K562 (cell line): ENCODE results near the gene APOLD1. TPM values are rescaled to one million over a fixed set of nuclear protein-coding genes. Genes with fewer than 3 reads are reported as not detected.

Source experiments
- ATAC-seq: fragments of 200-7000 bp; cut with Tn5 transposase; 3 replicates; pipeline ENCODE4 v1.9.1; 2020; ENCODE audit warnings: moderate library complexity
- BruUV-seq: library from RNA; stranded (reverse); fragments of 400-500 nt; replicated peaks from 2 replicates; lab custom pipeline; 2021; lab: Mats Ljungman, UMichigan
- CTCF ChIA-PET: fragments of 300-600 bp; formaldehyde crosslinking; extraction: SDS; loops from one replicate; lab custom pipeline; 2021; ENCODE audit warnings: low intra/inter-chr PET ratio; lab: Yijun Ruan, JAX
- POLR2A ChIA-PET: fragments of 300-600, 350-650 bp; sonication (Branson Sonifier 250); formaldehyde crosslinking; extraction: SDS; loops from one replicate; lab custom pipeline; 2021; ENCODE audit warnings: antibody characterized with exemption, inconsistent platforms; lab: Yijun Ruan, JAX
- DNase-seq, 4 experiments: peaks; one replicate each; pipeline versions ENCODE4 v3.0.0 to v3.0.0-alpha.2; 2011 to 2018; ENCODE audit warnings: low spot score in 3 of 4, mixed read lengths in 3 of 4; ENCODE audit errors: extremely low read depth in 1 of 4
- FAIRE-seq: peaks from 2 replicates; lab custom pipeline; 2011; peaks lifted over from hg19 to GRCh38; lab: Jason Lieb, UNC
- H2AFZ ChIP-seq: 2 replicates; pipeline ENCODE4 v1.6.0; 2011; ENCODE audit warnings: low read depth, low read length, control low read depth, inconsistent platforms
- H3K27ac ChIP-seq: fragments of 200-600 bp; 3 replicates; pipeline ENCODE4 v1.8.0; 2011; ENCODE audit warnings: low read depth, mild to moderate bottlenecking, control low read depth, inconsistent platforms, low read length, moderate library complexity, mixed read lengths; ENCODE audit errors: extremely low read depth
- H3K27me3 ChIP-seq, 2 experiments: fragments of 300-600 bp in 1 of 2; 2 replicates in 1 of 2; 3 replicates in 1 of 2; pipeline versions ENCODE4 v1.6.0 to v1.8.0; 2011; ENCODE audit warnings: inconsistent platforms in 2 of 2, low read length in 2 of 2, mild to moderate bottlenecking in 1 of 2, mixed read lengths in 1 of 2, moderate library complexity in 1 of 2; ENCODE audit not compliant: control insufficient read depth in 2 of 2, insufficient read depth in 2 of 2
- H3K36me3 ChIP-seq: fragments of 300-600 bp; 3 replicates; pipeline ENCODE4 v1.8.0; 2011; ENCODE audit warnings: mild to moderate bottlenecking, low read length, inconsistent platforms; ENCODE audit not compliant: control insufficient read depth, insufficient read depth
- H3K4me1 ChIP-seq, 2 experiments: fragments of 200-600 bp in 1 of 2; replicated peaks in 1 of 2; 2 replicates in 1 of 2; 3 replicates in 1 of 2; pipeline versions ENCODE4 v1.5.1 to v1.8.0; 2011; ENCODE audit warnings: inconsistent platforms in 2 of 2, low read length in 2 of 2, mild to moderate bottlenecking in 1 of 2, mixed read lengths in 1 of 2, moderate library complexity in 1 of 2; ENCODE audit not compliant: control insufficient read depth in 2 of 2, insufficient read depth in 2 of 2
- H3K4me2 ChIP-seq: 2 replicates; pipeline ENCODE4 v1.6.1; 2011; ENCODE audit warnings: low read length, control low read depth, inconsistent platforms, mixed read lengths; ENCODE audit not compliant: insufficient read depth
- H3K4me3 ChIP-seq: fragments of 200-600 bp; sonication (generic), shearing (Covaris generic); 2 replicates; pipeline ENCODE4 v1.5.1; 2016; ENCODE audit warnings: control low read depth, inconsistent platforms
- H3K79me2 ChIP-seq: fragments of 200-600 bp; 3 replicates; pipeline ENCODE4 v1.8.0; 2011; ENCODE audit warnings: low read length, inconsistent platforms; ENCODE audit not compliant: control insufficient read depth, insufficient read depth
- H3K9ac ChIP-seq, 2 experiments: 2 replicates each; pipeline versions ENCODE4 v1.6.0 to v1.6.1; 2011; ENCODE audit warnings: low read depth in 2 of 2, low read length in 2 of 2, control low read depth in 1 of 2, inconsistent platforms in 1 of 2, mild to moderate bottlenecking in 1 of 2, mixed read lengths in 1 of 2; ENCODE audit not compliant: insufficient read depth in 1 of 2
- H3K9me1 ChIP-seq: one replicate; pipeline ENCODE4 v1.6.0; 2011; ENCODE audit warnings: inconsistent platforms, mild to moderate bottlenecking, low read length, moderate library complexity; ENCODE audit not compliant: control insufficient read depth, insufficient read depth
- H3K9me3 ChIP-seq: replicated peaks from 2 replicates; pipeline ENCODE4 v1.5.1; 2011; ENCODE audit warnings: low read depth, low read length, inconsistent platforms; ENCODE audit not compliant: control insufficient read depth, insufficient read depth
- H4K20me1 ChIP-seq: replicated peaks from 2 replicates; pipeline ENCODE4 v1.6.1; 2011; ENCODE audit warnings: low read length, inconsistent platforms, mixed read lengths; ENCODE audit not compliant: control insufficient read depth, insufficient read depth
- UBTF ChIP-seq, 2 experiments: IDR thresholded peaks; 2 replicates each; pipeline ENCODE4 v1.6.1; 2012; ENCODE audit warnings: improper control_type of control experiment in 2 of 2, low read depth in 2 of 2, low read length in 2 of 2, borderline replicate concordance in 1 of 2
- ZFP30 ChIP-seq: fragments of 250-450 bp; sonication (Bioruptor Pico); IDR thresholded peaks from 2 replicates; pipeline ENCODE4 v1.8.0; 2022; ENCODE audit warnings: moderate library complexity, mild to moderate bottlenecking, inconsistent platforms, borderline replicate concordance
- WGBS: fragments of 100-300 bp; shearing (Covaris generic); methylation state at CpG from one replicate; pipeline ENCODE4 v1.1.6; 2016; ENCODE audit warnings: low coverage, mixed read lengths; ENCODE audit not compliant: insufficient coverage; ENCODE audit errors: missing lambda C conversion rate; 5-methylcytosine and 5-hydroxymethylcytosine counted together
- in situ Hi-C: fragments of 300-500 bp; cut with MboI; formaldehyde crosslinking; loops from 4 replicates; pipeline ENCODE4 v1.15.0; 2018; ENCODE audit warnings: inconsistent platforms, mixed read lengths
- intact Hi-C: fragments of 100-400 bp; cut with micrococcal nuclease; formaldehyde crosslinking; loops from 2 replicates; pipeline ENCODE4 v1.14.2; 2022
- polyA plus RNA-seq, 8 experiments: library from polyadenylated mRNA; depleted of rRNA in 4 of 8; stranded (reverse) in 5 of 8; unstranded in 3 of 8; fragments of >200 nt; fragmentation: Nextera tagmentation in 2 of 8; fragmentation: Illumina TruSeq in 1 of 8; extraction: Ambion mirVana in 2 of 8; extraction: Trizol in 1 of 8; gene quantifications; 2 replicates each; pipeline versions ENCODE4 v1.2.1 to v1.2.3, GENCODE V29; 2011 to 2014; ENCODE audit warnings: inconsistent platforms in 1 of 8, missing spikeins in 1 of 8
- total RNA-seq, 7 experiments: library from RNA; depleted of rRNA in 6 of 7; stranded (reverse); fragments of >200 nt in 6 of 7; fragmentation: Illumina TruSeq in 2 of 7; extraction: Trizol in 2 of 7; gene quantifications; 2 replicates each; pipeline versions ENCODE4 v1.2.1 to v1.2.3, GENCODE V29; 2011 to 2021; ENCODE audit warnings: low replicate concordance in 1 of 7

The APOLD1 gene
- total and polyA plus RNA-seq, 9 of the 15 experiments (the other 6 are each of a cell fraction or from before 2014, with no cell fraction given), result 0.28 to 1.1 (median 0.61) TPM

- no peak for TF ChIP-seq UBTF (IDR thresholded peaks at IDR 0.05; ENCODE audit: borderline replicate concordance in 1 of 2, low read depth in 2 of 2, low read length in 2 of 2)
Observed at GRCh38 chr12:12741660-12742059, 43.8 kb upstream of the APOLD1 start (continued).

- intact Hi-C loops, result no loop called here
- no peak for DNase-seq
- no peak for TF ChIP-seq ZFP30
- TF ChIP-seq, all 486 proteins: peak for 0
- Histone ChIP-seq H3K36me3 (no peaks in the 10 kb centered on the region), H3K27ac (no peak overlapping the region), H3K9me3 (no peaks in the 10 kb centered on the region), H3K27me3 (no peaks in the 10 kb centered on the region), H3K4me3 (no peak overlapping the region), H3K9ac (no peak overlapping the region), H3K4me2 (no peak overlapping the region), H2AFZ (no peak overlapping the region), H3K79me2 (no peaks in the 10 kb centered on the region), H4K20me1 (no peaks in the 10 kb centered on the region), H3K4me1 (peaks cover 3 to 4% of the 10 kb centered on the region in 2 experiments; a peak in 3 of 5 replicates), H3K9me1 (no peaks in the 10 kb centered on the region)
- ATAC-seq (no peak), FAIRE-seq (no peak)
- ChIA-PET CTCF (no interaction called here), POLR2A (no interaction called here)
- WGBS, result 80% methylated on average over 7 of the region's 8 CpGs
- in situ Hi-C loops, result no loop called here
- no TSS peak for BruUV-seq
Observed at GRCh38 chr12:12744546-12745305, 40.7 kb upstream of the APOLD1 start.
